ENCODE measurements around the gene ZNF143. TPM values are rescaled to one million over a fixed set of nuclear protein-coding genes. Genes with fewer than 3 reads are reported as not detected.

The ZNF143 gene
- total RNA-seq, 1 experiment from 2014 or later, result 29.2 TPM

DNA sequence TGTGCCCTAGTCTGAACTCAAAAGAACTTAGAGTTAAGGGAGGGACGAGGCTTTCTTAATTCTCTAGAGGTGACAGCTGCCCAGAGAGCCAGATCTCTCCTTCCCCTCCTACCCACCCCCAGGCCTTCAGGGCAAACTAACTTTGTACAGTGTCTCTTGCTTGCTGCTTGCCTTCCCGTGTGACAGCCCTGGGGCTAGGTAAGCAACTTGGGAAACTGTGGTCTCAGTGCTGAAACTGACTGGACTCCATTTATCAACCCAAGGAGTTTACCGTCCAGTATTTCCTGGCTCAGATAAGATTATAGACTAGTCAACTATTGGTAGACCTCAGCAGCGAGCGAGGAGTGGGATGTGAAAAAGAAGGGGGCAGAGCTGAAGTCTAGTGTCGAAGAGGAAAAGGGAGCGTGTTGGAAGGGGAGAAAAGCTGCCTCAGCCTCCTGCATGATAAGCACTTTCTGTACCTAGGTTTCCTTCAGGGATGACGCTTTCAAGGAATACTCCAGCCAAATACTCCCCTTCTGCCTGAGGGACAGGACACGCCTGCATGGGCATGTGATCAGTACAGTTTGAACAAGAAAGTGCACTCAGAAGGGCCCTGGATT, 69.3 kb downstream of the ZNF143 start:
- H3K23me2 ChIP-seq (ENCODE audit: insufficient read length, low read depth, low read length, poor library complexity, severe bottlenecking), result no peaks in the 10 kb centered on the region
- TF ChIP-seq, protein P1, sequence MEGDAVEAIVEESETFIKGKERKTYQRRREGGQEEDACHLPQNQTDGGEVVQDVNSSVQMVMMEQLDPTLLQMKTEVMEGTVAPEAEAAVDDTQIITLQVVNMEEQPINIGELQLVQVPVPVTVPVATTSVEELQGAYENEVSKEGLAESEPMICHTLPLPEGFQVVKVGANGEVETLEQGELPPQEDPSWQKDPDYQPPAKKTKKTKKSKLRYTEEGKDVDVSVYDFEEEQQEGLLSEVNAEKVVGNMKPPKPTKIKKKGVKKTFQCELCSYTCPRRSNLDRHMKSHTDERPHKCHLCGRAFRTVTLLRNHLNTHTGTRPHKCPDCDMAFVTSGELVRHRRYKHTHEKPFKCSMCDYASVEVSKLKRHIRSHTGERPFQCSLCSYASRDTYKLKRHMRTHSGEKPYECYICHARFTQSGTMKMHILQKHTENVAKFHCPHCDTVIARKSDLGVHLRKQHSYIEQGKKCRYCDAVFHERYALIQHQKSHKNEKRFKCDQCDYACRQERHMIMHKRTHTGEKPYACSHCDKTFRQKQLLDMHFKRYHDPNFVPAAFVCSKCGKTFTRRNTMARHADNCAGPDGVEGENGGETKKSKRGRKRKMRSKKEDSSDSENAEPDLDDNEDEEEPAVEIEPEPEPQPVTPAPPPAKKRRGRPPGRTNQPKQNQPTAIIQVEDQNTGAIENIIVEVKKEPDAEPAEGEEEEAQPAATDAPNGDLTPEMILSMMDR (conservative IDR thresholded peaks at IDR 0.05), result no peak

More for the DNA sequence above, 69.3 kb downstream of the ZNF143 start:
- no CpG with 5 or more reads among the region's 9 CpGs for WGBS (ENCODE audit: extremely low coverage, insufficient read length, low lambda C conversion rate)
- Histone ChIP-seq H4K5ac (ENCODE audit: insufficient read length, low read depth, low read length) (no peak overlapping the region), H3K79me2 (ENCODE audit: insufficient read depth, low read length) (no peaks in the 10 kb centered on the region), H4K20me1 (ENCODE audit: control insufficient read depth, insufficient read depth, insufficient read length) (no peaks in the 10 kb centered on the region), H4K91ac (ENCODE audit: insufficient read length, low read depth, low read length) (no peak overlapping the region), H3K14ac (ENCODE audit: insufficient read depth, low read length) (no peak overlapping the region), H3K56ac (ENCODE audit: insufficient read length, low read depth, low read length) (no peak overlapping the region), H3K27ac (ENCODE audit: insufficient read length, low read depth, low read length) (no peak overlapping the region), H3K27me3 (ENCODE audit: insufficient read depth, low read length) (no peaks in the 10 kb centered on the region), H4K8ac (replicated peaks; ENCODE audit: insufficient read length, low read depth, low read length) (no peak overlapping the region), H2BK15ac (ENCODE audit: low read depth, low read length) (no peak overlapping the region), H3K9ac (ENCODE audit: extremely low read depth, insufficient read length, low read length) (no peak overlapping the region), H2BK20ac (ENCODE audit: low read depth, low read length, poor library complexity, severe bottlenecking) (no peak overlapping the region), H3K9me3 (ENCODE audit: control insufficient read depth, low read depth, low read length) (no peaks in the 10 kb centered on the region), H2BK12ac (ENCODE audit: insufficient read length, low read depth, low read length) (no peak overlapping the region), H3K18ac (ENCODE audit: insufficient read length, low read depth, low read length) (no peak overlapping the region), H3K23ac (ENCODE audit: insufficient read length, low read depth, low read length) (no peak overlapping the region), H3K4ac (ENCODE audit: low read depth, low read length) (no peak overlapping the region), H3K79me1 (ENCODE audit: insufficient read depth, low read depth, low read length, poor library complexity, severe bottlenecking) (no peaks in the 10 kb centered on the region), H2AK5ac (ENCODE audit: insufficient read length, low read length) (no peak overlapping the region), H3K4me1 (ENCODE audit: insufficient read depth, low read length) (no peaks in the 10 kb centered on the region; the same call in 1 of the 2 replicates), H3T11ph (ENCODE audit: low read length) (no peak overlapping the region), H2BK5ac (ENCODE audit: insufficient read length, low read length) (no peak overlapping the region), H2AFZ (ENCODE audit: low read length) (no peak overlapping the region), H3K4me2 (ENCODE audit: insufficient read depth, insufficient read length, low read length) (no peak overlapping the region), H2BK120ac (ENCODE audit: low read depth, low read length, poor library complexity, severe bottlenecking) (no peak overlapping the region)
- Mint-ChIP-seq H3K4me1 (peaks cover 41 to 42% of the 10 kb centered on the region in 2 experiments), H3K9me3 (no peaks in the 10 kb centered on the region), H3K4me3 (no peak overlapping the region), H3K36me3 (ENCODE audit: insufficient read depth in 1 of 3, low read depth in 3 of 3) (peaks cover 7 to 25% (median 21%) of the 10 kb centered on the region in 3 experiments; a peak in 6 of 7 replicates), H3K27me3 (ENCODE audit: low read depth) (no peaks in the 10 kb centered on the region; the same call in 1 of the 2 replicates), H3K27ac (peak overlapping the region; percentile 34 to 70 (median 64); a peak in 4 of 7 replicates)
- no peak for DNase-seq

Data from H9 (cell line).